KOPT-K1 (cell line): Measurements from ENCODE around the gene ARHGEF26.

ENCODE experiments used
- H3K27ac ChIP-seq: fragments of 200-600 bp; sonication (generic); 2 replicates; pipeline ENCODE4 v1.5.1; 2016; ENCODE audit warnings: antibody characterized with exemption, mild to moderate bottlenecking, low read depth, low read length; ENCODE audit not compliant: poor library complexity, severe bottlenecking
- H3K36me3 ChIP-seq: fragments of 200-600 bp; sonication (generic); 2 replicates; pipeline ENCODE4 v1.5.1; 2017; ENCODE audit warnings: antibody characterized with exemption, mild to moderate bottlenecking, low read length, moderate library complexity; ENCODE audit not compliant: insufficient read depth
- H3K9me3 ChIP-seq: fragments of 200-600 bp; sonication (generic); 2 replicates; pipeline ENCODE4 v1.5.1; 2017; ENCODE audit warnings: antibody characterized with exemption, low read length, mild to moderate bottlenecking; ENCODE audit not compliant: insufficient read depth, poor library complexity, severe bottlenecking

ARHGEF26 gene

DNA sequence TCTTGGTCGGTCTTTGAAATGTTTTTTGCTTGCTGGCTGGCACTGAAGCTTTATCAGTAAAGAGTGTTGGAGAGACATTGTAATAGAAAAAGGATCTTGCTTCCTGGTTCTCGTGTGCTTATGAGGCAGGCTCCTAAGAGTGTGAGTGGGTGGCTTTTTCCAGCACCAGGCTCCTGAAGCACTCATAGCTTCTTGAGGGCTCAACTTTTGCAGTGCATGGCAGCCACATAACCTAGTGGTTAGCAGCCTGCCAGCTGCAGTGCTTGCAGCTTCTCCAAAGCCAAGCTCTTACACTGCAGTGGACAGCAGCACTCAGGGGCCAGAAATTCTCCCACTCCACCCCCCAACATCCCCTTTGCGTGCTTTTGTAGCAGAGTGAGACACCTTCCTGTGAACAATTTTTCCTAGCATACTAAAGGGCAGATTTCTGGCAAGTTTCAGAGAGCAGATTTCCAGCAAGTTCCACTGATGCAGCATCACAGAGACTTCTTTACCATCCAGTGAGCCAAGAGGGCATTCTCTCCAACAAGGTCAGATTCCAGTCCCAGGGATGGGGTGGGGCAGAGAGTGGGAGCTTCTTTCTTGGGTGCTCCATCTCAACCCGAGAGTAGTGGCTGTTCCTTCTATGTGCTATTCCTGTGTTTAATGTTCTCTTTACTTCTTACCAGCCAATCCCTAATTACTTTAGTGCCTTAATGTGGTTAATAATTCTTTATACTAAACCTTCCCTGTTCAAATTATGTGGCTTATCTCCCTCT, 15.8 kb upstream of the ARHGEF26 start:
- Histone ChIP-seq H3K27ac (no peak overlapping the region), H3K36me3 (no peaks in the 10 kb centered on the region), H3K9me3 (no peaks in the 10 kb centered on the region)

DNA sequence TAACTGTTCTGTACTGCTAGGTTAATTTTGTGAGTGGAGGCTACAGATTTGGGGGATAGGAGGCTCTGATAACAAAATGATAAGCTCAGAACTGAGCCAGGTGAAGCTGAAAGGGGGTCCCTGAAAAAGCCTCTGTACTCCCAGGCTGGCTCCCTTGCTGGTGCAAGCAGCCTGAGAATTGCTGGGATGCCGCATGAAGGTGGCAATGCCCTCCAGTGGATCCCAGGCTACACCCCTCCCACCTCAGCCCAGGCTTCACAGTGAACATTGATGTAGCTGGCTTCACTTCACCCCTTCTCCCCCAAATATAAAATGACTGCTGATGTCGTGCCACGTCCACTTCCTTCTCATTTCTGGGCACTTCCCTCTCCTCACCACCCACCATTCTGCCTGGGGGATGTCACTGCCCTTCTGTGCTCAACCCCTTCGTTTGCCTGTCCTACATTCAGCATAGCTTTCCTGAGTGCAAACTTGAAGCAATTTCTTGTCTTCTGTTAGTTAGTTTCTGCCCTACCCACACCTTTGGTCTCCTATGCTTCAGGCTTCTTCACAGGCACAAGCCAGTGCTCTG, 9.7 kb upstream of the ARHGEF26 start:
- Histone ChIP-seq H3K9me3 (no peaks in the 10 kb centered on the region), H3K36me3 (no peaks in the 10 kb centered on the region), H3K27ac (no peak overlapping the region)

DNA sequence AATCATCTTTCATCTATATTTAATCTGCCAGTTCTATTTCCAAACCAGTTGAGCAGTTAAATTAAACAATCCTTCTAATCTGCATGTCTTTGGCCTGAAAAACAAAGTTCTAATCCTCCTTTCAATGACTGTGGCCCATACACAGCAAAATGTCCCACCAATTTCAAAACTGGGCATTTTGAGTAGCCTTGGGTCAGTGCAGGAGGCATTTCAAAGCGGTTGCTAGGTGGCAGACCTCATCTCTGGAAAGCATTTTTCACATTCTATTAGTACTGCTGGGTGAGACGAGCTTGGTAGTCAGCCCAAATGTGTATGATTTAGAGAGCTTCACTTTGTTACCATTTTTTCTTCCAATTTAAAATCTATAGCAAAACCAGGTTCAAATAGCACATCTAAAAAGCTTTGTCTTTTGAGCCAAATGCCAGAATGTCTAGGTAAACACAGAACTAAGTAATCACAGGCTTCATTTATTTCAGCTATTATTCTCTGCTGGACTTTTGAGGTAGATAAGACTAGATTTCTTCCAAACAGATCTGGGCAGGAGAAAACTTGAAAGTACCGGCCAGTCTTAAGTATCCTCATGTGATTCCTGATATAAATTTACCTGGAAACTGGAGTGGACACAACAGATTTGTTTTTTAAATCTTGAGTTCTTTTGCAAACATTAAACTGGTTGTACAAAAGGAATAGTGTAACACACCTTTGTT, 8.9 kb upstream of the ARHGEF26 start:
- Histone ChIP-seq H3K36me3 (no peaks in the 10 kb centered on the region), H3K9me3 (no peaks in the 10 kb centered on the region), H3K27ac (no peak overlapping the region)

DNA sequence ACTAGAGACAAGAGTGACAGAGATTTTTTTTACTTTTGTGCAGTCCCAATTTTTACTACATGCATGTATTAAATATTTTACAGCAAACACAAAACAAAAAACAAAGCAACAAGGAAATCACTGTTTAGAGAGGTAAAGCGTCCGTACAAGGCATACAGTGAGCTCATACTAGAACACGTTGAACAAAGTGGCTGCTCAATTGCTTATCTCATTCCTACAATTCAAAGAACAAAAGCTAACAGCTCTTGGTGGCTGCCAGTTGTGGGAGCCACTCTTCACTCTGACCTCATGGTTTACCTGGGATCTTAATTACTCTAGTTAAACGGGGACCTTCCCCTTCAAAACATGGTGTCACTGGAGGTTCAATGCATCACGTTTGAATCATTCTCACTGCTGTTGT, 7.6 kb upstream of the ARHGEF26 start:
- Histone ChIP-seq H3K36me3 (no peaks in the 10 kb centered on the region), H3K27ac (no peak overlapping the region), H3K9me3 (no peaks in the 10 kb centered on the region)

DNA sequence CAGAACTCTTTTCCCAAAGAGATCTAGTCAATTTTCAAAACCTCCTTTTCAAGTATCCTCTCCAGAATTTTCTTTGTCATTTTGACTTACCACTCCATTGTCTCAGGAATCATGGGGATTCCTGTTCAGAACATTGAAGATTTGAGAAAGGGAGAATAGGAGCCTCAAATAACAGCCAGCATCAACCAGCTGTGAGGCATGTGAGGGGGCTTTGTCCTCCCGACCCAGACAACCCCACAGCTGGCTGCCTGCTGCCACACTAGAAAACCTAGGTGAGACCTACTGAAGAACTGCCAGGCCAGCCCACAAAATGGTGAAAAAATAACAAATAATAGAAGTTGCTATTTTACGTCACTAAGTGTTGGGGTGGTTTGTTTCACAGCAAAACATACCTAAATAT, 5.9 kb upstream of the ARHGEF26 start:
- no peaks in the 10 kb centered on the region for H3K9me3 ChIP-seq
- H3K27ac ChIP-seq = no peak overlapping the region
- no peaks in the 10 kb centered on the region for H3K36me3 ChIP-seq

DNA sequence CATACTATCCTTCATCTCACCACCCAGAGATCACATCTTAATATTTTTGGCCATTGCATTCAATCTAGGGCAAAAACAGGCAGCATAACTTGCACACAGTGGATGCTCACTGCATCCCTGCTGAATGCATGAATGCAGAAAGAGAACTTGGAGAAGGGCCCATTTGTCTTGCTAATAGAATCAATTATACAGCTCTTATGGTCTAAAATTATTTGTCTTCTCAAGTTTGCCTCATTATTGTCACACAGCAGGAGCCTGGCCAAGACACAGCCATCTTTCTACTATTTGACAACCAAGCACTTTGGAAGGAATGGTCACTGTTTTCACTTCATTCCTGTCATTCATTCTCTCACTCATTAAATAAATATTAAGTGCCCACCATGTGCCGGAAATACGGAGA, 1.2 kb upstream of the ARHGEF26 start:
- Histone ChIP-seq H3K27ac (no peak overlapping the region), H3K36me3 (no peaks in the 10 kb centered on the region), H3K9me3 (no peaks in the 10 kb centered on the region)

DNA sequence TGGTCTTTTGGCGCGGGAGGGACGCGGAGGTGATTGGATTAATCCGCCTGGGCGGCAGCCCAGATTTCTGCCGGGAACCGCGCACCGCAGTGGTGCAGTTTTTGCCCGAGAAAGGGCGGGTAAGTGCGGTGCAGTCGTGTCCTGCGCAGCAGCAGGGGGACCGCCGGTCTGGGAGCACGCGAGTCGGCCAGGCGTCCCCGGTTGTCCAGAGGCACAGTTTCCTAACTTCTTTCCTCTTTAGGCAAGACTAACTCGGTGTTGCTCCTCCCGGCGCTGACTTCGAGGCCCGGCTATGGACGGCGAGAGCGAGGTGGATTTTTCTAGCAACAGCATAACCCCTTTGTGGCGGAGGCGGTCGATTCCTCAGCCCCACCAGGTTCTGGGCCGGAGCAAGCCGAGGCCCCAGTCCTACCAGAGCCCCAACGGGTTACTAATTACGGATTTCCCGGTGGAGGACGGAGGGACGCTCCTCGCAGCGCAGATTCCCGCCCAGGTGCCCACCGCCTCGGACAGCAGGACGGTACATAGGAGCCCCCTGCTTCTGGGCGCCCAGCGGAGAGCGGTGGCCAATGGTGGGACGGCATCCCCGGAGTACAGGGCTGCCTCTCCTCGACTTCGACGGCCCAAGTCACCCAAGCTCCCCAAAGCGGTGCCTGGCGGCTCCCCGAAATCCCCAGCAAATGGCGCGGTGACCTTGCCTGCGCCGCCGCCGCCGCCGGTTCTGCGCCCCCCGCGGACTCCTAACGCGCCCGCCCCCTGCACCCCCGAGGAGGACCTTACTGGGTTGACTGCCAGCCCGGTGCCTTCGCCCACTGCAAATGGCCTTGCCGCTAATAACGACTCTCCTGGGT, 736 bp downstream of the ARHGEF26 start:
- Histone ChIP-seq H3K36me3 (no peaks in the 10 kb centered on the region), H3K27ac (no peak overlapping the region)

DNA sequence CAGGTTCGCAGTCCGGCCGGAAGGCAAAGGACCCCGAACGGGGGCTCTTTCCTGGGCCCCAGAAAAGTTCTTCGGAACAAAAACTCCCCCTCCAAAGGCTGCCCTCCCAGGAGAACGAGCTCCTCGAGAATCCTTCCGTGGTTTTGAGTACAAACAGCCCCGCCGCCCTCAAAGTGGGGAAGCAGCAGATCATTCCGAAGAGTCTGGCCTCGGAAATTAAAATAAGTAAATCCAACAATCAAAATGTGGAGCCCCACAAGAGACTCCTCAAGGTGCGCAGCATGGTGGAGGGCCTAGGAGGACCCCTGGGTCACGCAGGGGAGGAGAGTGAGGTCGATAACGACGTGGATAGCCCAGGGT, 1.3 kb downstream of the ARHGEF26 start:
- Histone ChIP-seq H3K36me3 (no peaks in the 10 kb centered on the region), H3K9me3 (no peaks in the 10 kb centered on the region), H3K27ac (no peak overlapping the region)

More for the DNA sequence above, 736 bp downstream of the ARHGEF26 start:
- H3K9me3 ChIP-seq = no peaks in the 10 kb centered on the region

DNA sequence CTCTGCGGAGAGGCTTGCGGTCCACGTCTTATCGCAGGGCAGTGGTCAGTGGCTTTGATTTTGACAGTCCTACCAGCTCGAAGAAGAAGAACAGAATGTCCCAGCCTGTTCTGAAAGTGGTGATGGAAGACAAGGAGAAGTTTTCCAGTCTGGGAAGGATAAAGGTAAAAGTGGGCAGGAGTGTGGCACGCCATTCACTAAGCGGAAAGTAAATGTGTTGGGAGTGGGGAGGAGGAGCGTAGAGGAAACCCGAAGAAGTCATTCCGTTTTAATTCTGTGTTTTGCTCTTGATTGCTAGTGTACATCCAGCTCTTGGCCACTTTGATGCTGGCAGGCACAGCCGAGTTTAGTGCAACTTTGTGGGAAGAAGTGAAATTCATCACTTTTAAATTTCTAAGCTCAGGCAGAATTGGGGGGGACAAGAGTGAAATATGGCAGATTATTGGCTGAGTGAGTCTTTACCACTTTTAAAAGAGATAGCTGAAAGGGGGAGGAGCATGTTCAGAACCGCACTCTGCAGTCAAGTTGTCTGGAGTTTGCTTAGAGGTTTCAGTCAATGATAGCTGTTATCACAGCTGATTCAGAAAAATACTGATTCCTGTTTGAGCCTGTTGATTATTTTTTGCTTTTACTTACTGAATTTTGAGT, 1.8 kb downstream of the ARHGEF26 start:
- no peaks in the 10 kb centered on the region for H3K36me3 ChIP-seq
- no peaks in the 10 kb centered on the region for H3K9me3 ChIP-seq
- H3K27ac ChIP-seq = no peak overlapping the region

DNA sequence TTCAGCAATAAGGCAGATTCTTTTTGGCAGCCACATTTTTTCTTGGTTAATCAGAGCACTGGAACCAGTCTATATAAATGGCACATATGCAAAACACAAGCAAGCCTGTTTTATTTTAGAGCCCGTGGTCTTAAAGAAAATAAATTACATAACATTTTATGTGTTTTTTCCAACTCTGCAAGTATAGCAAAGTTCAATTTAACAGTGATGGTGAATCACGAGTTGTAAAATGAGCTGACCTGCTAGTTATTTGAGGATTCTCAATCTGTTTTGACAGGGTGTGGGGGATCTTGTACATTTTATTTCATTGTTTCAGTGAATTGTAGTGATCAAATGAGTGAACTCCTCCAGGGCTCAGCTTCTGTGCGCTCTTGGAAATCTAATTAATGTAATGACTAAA, 2.7 kb downstream of the ARHGEF26 start:
- H3K27ac ChIP-seq = no peak overlapping the region
- no peaks in the 10 kb centered on the region for H3K36me3 ChIP-seq
- H3K9me3 ChIP-seq = no peaks in the 10 kb centered on the region

DNA sequence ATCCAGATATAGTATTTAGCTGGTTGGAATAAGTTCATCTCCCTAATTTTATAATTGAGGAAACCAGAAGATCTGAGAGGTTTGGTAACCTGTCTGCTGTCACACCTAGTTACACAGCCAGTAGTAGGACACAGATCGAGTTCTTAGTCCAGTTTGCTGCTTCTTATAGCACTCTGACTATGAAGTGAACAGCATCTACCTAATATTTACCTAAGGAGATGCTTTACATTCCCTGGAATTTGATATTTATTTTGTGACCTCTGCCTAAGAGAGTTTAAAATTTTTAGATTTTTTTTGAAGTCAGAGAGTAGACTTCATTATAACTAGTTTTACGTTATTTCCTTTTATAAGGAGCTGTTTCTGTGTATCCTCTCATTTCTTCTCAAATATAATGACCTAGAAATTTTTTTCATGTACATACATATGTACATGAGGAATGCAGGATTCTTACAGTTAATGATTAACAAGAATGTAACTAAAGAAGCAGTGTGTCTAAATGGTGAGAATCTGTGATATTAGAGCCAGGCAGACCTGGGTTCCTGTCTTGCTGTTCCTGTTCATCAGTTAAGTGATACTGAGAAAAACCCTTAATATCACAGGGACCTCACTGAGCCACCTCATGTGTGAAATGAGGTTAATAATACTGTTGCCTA, 4.3 kb downstream of the ARHGEF26 start:
- Histone ChIP-seq H3K36me3 (no peaks in the 10 kb centered on the region), H3K27ac (no peak overlapping the region), H3K9me3 (no peaks in the 10 kb centered on the region)

DNA sequence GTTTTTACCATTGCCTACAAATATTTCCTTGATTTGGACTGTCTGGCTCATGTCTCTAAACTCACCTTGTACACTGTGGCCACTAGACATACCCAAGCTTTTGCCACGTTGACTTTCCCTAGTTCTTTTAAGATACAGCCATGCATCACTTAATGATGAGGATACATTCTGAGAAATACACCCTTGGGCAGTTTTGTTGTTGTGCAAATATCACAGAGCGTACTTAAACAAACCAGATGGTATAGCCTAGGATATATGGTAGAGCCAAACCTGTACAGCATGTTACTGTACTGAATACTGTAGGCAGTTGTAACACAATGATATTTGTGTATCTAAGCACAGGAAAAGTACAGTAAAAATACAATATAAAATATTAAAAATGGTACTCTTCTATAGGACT, 5.5 kb downstream of the ARHGEF26 start:
- Histone ChIP-seq H3K9me3 (no peaks in the 10 kb centered on the region), H3K36me3 (no peaks in the 10 kb centered on the region), H3K27ac (no peak overlapping the region)

DNA sequence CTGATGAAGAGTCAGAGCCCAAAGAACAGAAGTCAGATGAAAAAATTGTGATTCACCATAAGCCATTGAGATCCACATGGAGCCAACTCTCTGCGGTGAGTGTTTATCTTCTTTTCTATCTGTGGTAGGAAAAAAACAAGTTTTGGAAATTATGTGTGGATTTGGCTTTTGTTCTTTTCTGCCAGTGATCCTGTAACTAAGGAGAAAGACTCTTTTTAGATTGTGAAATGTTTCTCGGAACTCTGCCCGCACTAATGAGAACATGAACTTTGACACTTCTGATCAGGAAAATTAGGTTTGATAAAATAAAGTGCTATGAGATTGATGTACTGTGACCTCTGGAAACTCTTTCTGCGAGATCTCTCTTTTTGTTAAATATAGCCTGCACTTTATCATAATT, 8.4 kb downstream of the ARHGEF26 start:
- no peak overlapping the region for H3K27ac ChIP-seq
- H3K9me3 ChIP-seq = no peaks in the 10 kb centered on the region
- no peaks in the 10 kb centered on the region for H3K36me3 ChIP-seq

DNA sequence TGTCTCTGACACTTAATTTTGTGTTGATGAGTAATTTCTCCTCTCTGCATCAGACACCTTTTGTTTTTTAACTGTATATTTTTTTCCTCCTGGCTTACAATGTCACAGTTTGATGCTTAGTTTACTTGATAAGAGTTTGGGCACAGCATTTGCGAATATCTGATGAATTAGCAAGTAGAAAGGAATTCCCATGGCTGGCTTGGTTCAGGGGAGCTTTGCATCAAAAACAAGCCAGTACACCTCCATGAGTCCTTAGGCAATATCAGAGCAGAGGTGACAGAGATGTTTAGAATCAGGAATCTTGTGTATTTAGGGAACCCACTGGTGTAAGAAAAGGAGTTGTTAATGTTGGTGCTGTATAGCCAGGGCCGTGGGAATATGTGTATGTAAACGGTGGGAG, 9.3 kb downstream of the ARHGEF26 start:
- no peaks in the 10 kb centered on the region for H3K36me3 ChIP-seq
- H3K27ac ChIP-seq = no peak overlapping the region
- no peaks in the 10 kb centered on the region for H3K9me3 ChIP-seq
